Tracheal epithelial cell (primary cell): ENCODE data around the gene CREB3L4. TPM values are rescaled to one million over a fixed set of nuclear protein-coding genes. Genes with fewer than 3 reads are reported as not detected.

Experiments
- total RNA-seq: library from RNA; depleted of rRNA; stranded (reverse); fragments of >200 nt; gene quantifications from 2 replicates; pipeline ENCODE4 v1.2.1, GENCODE V29; 2014

CREB3L4 gene, protein sequence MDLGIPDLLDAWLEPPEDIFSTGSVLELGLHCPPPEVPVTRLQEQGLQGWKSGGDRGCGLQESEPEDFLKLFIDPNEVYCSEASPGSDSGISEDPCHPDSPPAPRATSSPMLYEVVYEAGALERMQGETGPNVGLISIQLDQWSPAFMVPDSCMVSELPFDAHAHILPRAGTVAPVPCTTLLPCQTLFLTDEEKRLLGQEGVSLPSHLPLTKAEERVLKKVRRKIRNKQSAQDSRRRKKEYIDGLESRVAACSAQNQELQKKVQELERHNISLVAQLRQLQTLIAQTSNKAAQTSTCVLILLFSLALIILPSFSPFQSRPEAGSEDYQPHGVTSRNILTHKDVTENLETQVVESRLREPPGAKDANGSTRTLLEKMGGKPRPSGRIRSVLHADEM
- total RNA-seq = 8.0 and 11.1 TPM in 2 replicates

DNA sequence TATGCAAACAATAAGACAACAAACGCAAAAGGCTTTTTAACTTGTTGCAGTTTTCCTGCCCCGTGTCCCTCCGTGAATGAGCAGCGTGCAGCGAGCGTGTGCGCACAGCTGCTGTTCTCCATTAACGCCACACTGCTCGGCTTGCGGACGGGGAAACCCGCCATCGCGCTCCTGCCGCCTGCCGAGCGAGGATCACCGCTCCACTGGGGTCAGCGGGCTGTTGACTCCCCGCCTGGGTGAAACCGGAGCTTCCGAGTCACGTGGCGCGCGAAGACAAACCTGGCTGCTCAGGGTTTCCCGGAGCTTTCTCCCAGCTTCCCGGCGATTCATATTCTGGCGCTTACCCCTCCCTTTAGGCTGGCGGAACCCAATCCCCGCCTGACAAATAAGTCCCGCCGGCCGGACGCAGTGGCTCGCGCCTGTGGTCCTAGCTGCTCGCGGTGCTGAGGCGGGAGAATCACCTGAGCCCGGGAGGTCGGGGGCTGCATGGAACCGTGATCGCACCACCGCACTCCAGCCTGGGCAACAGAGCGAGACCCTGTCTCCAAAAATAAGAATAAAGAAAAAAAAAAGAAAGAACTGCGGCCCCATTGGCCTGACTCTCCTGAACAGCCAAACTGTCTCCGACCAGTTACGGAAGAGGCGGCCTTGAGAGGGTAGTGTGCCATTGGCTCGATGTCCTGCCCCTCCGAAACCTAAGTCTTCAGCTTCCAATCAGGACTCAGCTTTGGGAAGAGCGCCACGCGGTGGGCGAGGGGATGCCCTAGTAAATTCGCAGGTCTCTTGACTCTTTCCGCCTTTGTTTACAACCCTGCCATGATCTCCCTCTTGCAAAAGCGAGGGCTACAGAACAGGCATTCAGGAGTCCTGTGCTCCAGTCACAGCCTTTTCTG is at the start of gene CREB3L4:
TSS of gene CREB3L4 (plus strand) at position 796 of the 893 bp plus-strand sequence. CDS start 624 bp downstream, outside the sequence.

DNA sequence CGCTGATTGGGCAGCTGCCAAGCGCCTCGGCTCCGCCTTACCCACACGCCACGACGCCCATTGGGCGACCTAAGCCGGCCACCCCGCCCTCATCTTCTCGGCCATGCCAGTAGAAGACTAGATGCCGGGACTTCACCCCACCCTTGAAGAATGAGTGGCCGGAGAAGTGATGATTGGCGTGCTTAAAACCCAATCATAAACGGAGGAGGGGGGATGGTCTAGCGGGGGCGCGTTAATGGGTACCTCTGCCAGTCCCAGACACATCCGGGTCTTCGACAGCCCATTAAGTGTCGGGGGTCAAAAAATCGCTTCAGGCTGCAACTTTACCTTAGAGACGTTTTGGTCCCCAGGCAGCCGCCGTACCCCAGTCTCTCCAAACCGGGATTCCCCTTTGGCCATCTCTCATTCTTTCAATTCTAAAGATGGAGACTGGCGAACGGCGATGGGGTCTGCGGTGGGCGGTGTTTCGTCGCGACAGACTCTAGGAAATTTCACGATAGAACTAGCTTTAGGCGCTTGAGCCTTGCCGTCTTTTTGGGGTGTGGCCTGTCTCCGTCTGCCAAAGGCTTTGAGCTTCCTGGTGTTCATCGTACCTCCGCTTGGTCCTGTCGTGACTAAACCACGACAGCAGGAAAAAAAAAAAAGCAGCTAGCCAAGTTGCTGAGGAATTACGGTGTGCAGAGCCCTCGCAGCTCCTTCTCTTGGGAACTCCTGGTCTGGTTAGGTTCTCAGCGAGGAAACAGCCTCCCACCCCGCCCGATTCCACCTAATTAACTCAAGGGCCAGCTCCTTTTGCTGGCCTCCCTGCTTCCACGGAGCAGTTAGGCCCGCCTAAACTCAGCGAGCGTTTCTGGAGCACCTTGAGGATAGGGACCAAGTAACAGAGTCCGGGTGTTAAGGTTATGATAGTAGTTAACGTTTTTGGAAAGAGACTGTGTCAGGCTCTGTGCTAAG is 44.5 kb upstream of the CREB3L4 start, which contains the start of gene GATAD2B:
TSS of gene GATAD2B (minus strand) at position 1 of the 954 bp plus-strand sequence. CDS start 94,625 bp downstream, outside the sequence.

DNA sequence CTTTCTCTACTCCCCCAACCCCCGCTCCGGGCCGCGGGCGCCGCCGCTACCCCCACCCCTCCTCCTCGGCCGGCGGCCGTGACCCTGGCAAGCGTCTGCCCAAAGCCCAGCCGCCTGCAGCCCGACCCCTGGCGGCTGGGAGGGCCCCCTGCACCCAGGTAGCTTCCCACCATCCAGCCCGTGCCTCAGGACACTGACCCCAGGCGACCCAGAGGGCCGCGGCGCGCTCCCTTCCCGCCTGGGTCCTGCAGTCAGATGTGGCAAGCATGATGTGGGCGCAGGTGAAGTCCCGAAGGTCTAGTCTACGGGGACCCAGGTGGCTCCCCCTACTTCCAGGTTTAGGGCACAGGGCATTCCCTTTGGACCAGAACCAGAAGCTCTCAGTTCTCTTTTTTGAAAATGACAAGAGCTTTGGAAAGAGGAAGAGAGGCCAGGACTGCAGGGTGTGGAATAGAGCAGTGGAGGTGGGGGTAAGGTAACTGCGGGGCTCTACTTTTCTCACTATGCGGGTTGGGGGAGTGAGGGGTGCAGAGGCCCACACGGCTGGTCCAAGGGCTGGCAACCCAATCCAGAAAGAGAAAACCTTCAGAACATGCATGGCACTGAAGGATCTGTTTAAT is 21.0 kb upstream of the CREB3L4 start, which contains the start of gene DENND4B:
TSS of gene DENND4B (minus strand) at position 97 of the 620 bp plus-strand sequence. CDS start 2,344 bp downstream, outside the sequence.

DNA sequence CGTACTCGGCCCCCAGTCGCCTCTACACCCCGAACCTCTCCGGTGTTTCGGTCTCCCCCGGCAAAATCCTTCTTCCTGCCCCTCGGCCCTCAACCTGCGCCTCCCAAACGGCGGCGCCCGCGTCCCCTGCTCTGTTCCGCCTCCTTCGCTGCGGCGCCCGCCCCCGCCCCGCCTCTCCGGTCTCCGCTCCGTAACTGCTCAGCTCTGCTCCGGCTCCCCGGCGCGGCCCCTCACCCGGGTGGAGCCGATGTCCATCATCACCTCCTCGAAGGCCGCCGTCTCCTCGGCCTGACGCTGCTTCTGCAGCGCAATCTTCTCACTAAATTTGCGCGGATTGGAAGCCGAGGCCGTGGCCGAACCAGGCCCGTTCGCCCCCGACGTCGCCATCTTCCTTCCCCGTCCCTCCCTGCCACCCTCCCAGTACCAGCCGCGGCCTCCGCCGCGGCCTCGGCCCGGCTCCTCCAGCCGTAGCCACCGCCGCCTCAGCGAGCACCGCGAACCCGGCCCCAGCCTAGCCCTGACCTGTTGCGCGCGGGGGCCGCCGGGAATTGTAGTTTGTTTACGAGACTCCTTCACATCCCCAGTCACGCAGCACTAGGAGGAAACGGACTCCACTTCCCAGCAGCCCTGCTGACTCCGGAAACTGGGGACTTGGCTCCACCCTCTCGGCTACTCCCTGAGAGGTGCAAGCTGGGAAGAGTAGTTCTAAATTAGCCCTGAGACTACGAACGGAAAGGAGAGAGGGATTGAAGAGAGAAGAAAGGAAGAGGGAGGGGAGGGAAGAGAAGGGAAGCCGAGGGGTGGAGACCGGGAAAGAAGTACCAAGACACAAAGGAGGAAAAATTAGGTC is 9.4 kb upstream of the CREB3L4 start, which contains the start of gene CRTC2:
TSS of gene CRTC2 (minus strand) at position 502 of the 850 bp plus-strand sequence. CDS start at position 387, 115 bp downstream.

DNA sequence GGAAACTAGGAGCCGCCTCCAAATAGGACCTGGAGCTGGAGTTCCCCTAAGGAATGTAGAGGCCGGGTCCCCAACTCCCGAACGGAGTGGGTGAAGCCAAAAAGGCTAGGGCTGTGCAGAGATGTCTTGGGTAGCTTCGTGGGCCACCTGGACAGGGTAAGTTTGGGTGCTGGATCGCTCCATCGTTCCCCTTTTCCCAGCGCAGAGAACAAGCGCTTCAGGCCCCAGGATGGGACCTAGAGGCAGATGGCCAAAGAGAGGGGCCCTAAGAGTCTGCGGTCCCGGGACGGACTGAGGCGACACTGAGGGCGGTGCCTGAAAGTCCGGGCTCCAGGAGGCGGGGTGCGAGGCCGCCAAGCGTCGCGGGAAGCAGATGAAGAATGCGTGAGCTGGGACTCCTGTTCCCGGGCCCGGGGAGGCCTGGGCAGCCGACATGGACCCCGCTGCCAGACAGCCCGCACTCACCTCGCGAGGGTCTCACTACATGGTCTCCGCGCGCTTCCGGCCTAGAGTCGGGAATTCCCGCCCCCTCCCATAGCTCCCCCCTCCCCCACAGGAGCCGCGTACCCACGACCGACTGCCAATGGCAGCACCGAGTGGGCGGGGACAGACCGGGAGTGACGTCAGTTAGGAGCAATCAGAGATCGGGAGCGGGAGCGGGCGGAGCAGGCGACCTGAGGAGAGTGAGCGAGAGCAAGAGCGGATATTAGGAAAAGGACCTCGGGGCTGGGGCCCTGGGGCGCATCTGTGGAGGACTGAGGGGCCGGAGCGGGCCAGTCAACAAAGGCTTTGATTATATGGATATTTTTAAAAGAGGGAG is 4.5 kb upstream of the CREB3L4 start, which contains the start of gene SLC39A1:
TSS of gene SLC39A1 (minus strand) at position 508 of the 820 bp plus-strand sequence. CDS start 822 bp downstream, outside the sequence.

DNA sequence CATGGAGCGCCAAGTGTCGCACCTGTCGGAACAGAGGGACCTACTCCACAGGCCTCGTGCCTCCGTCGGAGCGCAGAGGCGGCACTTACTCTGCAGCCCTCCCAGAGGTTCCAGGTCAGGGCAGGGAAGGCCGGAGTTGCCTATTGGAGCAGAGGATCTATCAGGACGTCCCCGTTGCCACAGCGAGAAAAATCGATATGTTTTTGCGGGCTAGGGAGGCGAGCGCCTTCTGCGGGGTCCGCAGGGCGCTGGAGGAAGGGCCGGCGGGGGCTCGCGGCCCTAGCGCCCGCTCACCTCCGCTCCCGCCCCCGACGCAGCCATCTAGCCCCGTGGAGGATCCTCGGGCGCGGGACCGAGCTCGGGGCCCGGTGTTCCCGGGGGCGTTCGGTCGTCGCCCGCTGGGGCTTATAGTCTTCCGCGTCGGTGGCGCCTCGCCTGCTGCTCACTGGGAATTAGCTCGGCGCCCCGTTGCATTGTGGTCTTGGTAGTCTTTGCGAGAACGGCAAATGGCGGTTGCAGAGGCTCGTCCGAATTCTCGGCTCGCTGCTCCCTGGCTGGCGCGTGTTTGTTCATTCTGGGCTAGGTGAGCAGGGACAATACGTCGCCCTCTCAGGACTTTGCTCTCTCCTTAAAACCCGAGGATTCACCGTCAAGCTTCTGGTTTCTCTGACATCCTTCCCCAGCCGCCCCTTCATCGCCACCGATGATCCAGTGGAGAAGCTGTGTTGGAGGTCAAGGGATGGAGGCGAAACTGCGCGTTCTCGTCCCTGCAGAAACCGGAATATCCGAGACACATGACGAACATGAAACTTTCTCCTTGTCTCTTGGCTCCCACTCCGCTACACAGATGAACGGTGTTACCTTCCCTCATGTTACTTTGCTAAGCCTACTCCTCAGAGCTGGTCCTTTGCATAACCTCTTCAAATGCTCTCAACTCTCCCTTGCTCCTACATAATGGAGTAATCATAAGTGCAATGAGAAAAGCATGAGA is 9.8 kb downstream of the CREB3L4 start, which contains the start of gene JTB:
TSS of gene JTB (minus strand) at position 425 of the 991 bp plus-strand sequence. CDS start at position 3, 422 bp downstream.

DNA sequence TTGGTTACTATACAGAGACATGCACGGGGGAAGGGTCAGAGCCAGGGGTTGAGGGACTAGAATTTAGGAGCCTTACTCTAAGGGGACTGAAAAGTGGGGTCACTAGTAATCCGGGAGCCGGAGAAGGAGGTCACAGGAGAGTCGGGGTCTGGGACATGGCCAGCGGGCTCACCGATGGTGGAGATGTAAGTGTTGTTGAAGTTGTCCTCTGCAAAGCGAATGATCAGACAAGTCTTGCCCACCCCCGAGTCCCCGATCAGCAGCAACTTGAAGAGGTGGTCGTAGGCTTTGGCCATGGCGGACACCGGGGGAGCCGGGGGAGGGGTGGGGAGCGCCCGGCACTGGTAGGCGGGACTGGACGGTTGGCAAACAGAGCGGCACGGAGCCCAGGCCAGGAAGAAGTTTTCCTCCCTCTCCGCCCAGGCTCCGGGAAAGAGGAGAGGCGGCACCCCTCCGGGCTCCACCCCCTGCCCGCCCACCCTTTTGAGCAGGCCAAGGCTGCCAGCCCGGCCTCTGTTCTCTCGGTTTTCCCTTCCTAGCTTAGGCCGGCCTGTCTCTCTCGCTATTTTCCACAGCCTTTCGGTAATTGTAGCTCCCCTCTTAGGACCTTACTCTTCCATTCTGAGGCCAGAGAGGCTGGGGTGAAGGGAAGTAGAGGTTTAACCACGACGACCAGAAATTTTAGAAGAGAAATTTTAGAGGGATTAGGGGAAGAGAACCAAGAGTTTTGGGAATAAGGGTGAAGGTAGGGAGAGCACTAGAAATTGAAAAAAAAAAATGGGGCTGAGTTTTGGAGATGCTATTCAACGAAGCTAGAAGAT is 18.4 kb downstream of the CREB3L4 start, which contains the start of gene RAB13:
TSS of gene RAB13 (minus strand) at position 399 of the 821 bp plus-strand sequence. CDS start at position 296, 103 bp downstream.

DNA sequence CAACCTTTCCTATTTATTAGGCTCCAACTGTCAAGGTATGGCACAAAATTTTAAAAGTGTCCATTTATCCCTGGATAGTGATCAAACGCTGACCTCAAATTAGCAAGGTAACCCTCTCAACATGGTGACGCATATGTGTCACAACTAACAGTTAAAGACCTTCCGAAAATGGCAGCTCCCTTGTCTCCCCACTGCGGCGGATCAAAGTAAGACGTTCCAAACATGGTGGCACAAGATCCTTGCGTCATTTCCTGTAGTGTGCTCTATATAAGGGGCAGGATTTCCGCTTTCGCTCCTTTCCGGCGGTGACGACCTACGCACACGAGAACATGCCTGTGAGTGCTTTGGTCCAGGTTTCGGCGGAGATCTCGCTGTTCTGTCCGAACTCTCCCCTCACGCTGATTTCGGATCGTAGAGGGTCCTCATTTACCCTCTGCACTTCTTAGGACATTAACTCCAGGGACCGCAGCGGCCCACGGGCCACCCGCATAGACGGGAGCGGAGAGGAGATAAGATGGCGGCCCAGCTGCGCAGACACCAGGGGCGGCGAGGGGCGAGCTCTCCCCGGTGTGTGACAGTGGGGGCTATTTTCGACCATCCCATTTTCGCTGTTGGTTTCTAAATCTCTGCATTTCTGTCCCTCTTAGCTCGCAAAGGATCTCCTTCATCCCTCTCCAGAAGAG is 22.9 kb downstream of the CREB3L4 start, which contains the start of gene RPS27:
TSS of gene RPS27 (plus strand) at position 295 of the 683 bp plus-strand sequence. CDS start at position 330, 35 bp downstream.

Other genes starting within 250 kb of the CREB3L4 start
- 12.5 and 14.5 TPM in 2 replicates for gene INTS3, start 239.9 kb upstream of the CREB3L4 start, total RNA-seq
- 5.1 and 17.9 TPM in 2 replicates for gene SLC27A3, start 192.5 kb upstream of the CREB3L4 start, total RNA-seq
- 3.6 and 4.0 TPM in 2 replicates for gene GATAD2B, start 44.9 kb upstream of the CREB3L4 start, total RNA-seq
- gene DENND4B, start 21.2 kb upstream of the CREB3L4 start, total RNA-seq = 11.1 and 15.9 TPM in 2 replicates
- 2.7 and 3.6 TPM in 2 replicates for gene CRTC2, start 9.3 kb upstream of the CREB3L4 start, total RNA-seq
- 134 and 176 TPM in 2 replicates for gene SLC39A1, start 4.4 kb upstream of the CREB3L4 start, total RNA-seq
- gene JTB, start 9.8 kb downstream of the CREB3L4 start, total RNA-seq = 207 and 231 TPM in 2 replicates
- gene RAB13, start 18.4 kb downstream of the CREB3L4 start, total RNA-seq = 42.6 and 50.4 TPM in 2 replicates
- gene RPS27, start 22.9 kb downstream of the CREB3L4 start, total RNA-seq = 1,885 and 2,803 TPM in 2 replicates
- gene NUP210L, start 187.2 kb downstream of the CREB3L4 start, total RNA-seq = 0.21 and 0.24 TPM in 2 replicates
- 196 and 436 TPM in 2 replicates for gene TPM3, start 224.2 kb downstream of the CREB3L4 start, total RNA-seq
- gene CFAP141, start 238.4 kb downstream of the CREB3L4 start, total RNA-seq = not detected in 2 replicates